Endothelial cell of umbilical vein (primary cell): ENCODE results near the gene NXF2. TPM values are rescaled to one million over a fixed set of nuclear protein-coding genes. Genes with fewer than 3 reads are reported as not detected.
"Not testable (repeated sequence)": the region's sequence is repeated elsewhere in the genome, so short reads cannot be mapped to it uniquely, and the experiment has no call there.

ENCODE experiments used
- BruUV-seq: library from RNA; stranded (reverse); fragments of 400-500 nt; replicated peaks from 2 replicates; lab custom pipeline; 2021; lab: Mats Ljungman, UMichigan
- CTCF ChIA-PET: fragments of 300-600, 350-600 bp; sonication (Branson Sonifier 250); formaldehyde crosslinking; loops from one replicate; lab custom pipeline; 2021; ENCODE audit warnings: antibody characterized with exemption, inconsistent platforms; lab: Charles Lee
- POLR2A ChIA-PET: fragments of 300-600, 350-600 bp; sonication (Branson Sonifier 250); formaldehyde crosslinking; loops from one replicate; lab custom pipeline; 2021; ENCODE audit warnings: antibody characterized with exemption, inconsistent platforms; lab: Charles Lee
- DNase-seq: peaks from one replicate; pipeline ENCODE4 v3.0.0-alpha.2; 2011; ENCODE audit warnings: low read depth, low spot score
- FAIRE-seq: peaks from 2 replicates; lab custom pipeline; 2011; peaks lifted over from hg19 to GRCh38; lab: Jason Lieb, UNC
- H2AFZ ChIP-seq: 2 replicates; pipeline ENCODE4 v1.6.0; 2012; ENCODE audit warnings: low read depth, low read length, control low read depth, inconsistent platforms
- H3K27ac ChIP-seq: 2 replicates; pipeline ENCODE4 v1.5.1; 2011; ENCODE audit warnings: low read depth, mild to moderate bottlenecking, control low read depth, low read length, moderate library complexity; ENCODE audit not compliant: insufficient read depth
- H3K27me3 ChIP-seq, 2 experiments: 2 replicates each; pipeline versions ENCODE4 v1.6.0 to v1.6.1; 2011; ENCODE audit warnings: low read length in 2 of 2, mixed read lengths in 1 of 2; ENCODE audit not compliant: control insufficient read depth in 2 of 2, insufficient read depth in 2 of 2
- H3K36me3 ChIP-seq, 2 experiments: 2 replicates in 1 of 2; 3 replicates in 1 of 2; pipeline ENCODE4 v1.5.1; 2011; ENCODE audit warnings: low read length in 2 of 2, mild to moderate bottlenecking in 1 of 2, moderate library complexity in 1 of 2; ENCODE audit not compliant: control insufficient read depth in 2 of 2, insufficient read depth in 2 of 2; ENCODE audit errors: extremely low read depth in 1 of 2
- H3K4me1 ChIP-seq: 3 replicates; pipeline ENCODE4 v1.5.1; 2011; ENCODE audit warnings: mild to moderate bottlenecking, low read length; ENCODE audit not compliant: control insufficient read depth, insufficient read depth; ENCODE audit errors: extremely low read depth
- H3K4me2 ChIP-seq: 2 replicates; pipeline ENCODE4 v1.6.1; 2011; ENCODE audit warnings: low read length, control low read depth, mixed read lengths; ENCODE audit not compliant: insufficient read depth
- H3K4me3 ChIP-seq, 3 experiments: fragments of 200-600 bp in 1 of 3; sonication (generic), shearing (Covaris generic) in 1 of 3; replicated peaks in 1 of 3; 2 replicates each; pipeline ENCODE4 v1.5.1; 2011 to 2016; ENCODE audit warnings: control low read depth in 3 of 3, low read length in 3 of 3, mild to moderate bottlenecking in 2 of 3, inconsistent platforms in 1 of 3, low read depth in 1 of 3, moderate library complexity in 1 of 3; ENCODE audit not compliant: insufficient read depth in 1 of 3
- H3K79me2 ChIP-seq: 2 replicates; pipeline ENCODE4 v1.6.0; 2012; ENCODE audit warnings: low read length, inconsistent platforms; ENCODE audit not compliant: control insufficient read depth, insufficient read depth
- H3K9ac ChIP-seq: replicated peaks from 2 replicates; pipeline ENCODE3; 2011; ENCODE audit warnings: low read length, control low read depth; ENCODE audit not compliant: insufficient read depth; ENCODE audit errors: extremely low read depth
- H3K9me1 ChIP-seq: replicated peaks from 3 replicates; pipeline ENCODE4 v1.6.0; 2011; ENCODE audit warnings: mild to moderate bottlenecking, low read length; ENCODE audit not compliant: control insufficient read depth, insufficient read depth; ENCODE audit errors: extremely low read depth
- H3K9me3 ChIP-seq: replicated peaks from 2 replicates; pipeline ENCODE4 v1.5.1; 2012; ENCODE audit warnings: low read length, inconsistent platforms; ENCODE audit not compliant: control insufficient read depth, insufficient read depth
- H4K20me1 ChIP-seq: replicated peaks from 2 replicates; pipeline ENCODE3; 2011; ENCODE audit warnings: mild to moderate bottlenecking, low read length; ENCODE audit not compliant: control insufficient read depth, insufficient read depth; ENCODE audit errors: extremely low read depth
- dilution Hi-C: fragments of 300-500 bp; cut with MboI; formaldehyde crosslinking; loops from one replicate; pipeline ENCODE4 v1.15.0; 2019; ENCODE audit warnings: low sequenced_read_pairs; ENCODE audit not compliant: extremely low pct_ligation_motif_present
- intact Hi-C: fragments of 100-400 bp; cut with micrococcal nuclease; formaldehyde crosslinking; loops from one replicate; pipeline ENCODE4 v1.10.0; 2022
- polyA plus RNA-seq, 4 experiments: library from polyadenylated mRNA; depleted of rRNA in 3 of 4; stranded (reverse) in 3 of 4; unstranded in 1 of 4; fragments of >200 nt; gene quantifications; 2 replicates each; pipeline versions ENCODE4 v1.2.1 to v1.2.3, GENCODE V29; 2011 to 2012; ENCODE audit warnings: missing spikeins in 1 of 4
- total RNA-seq: library from RNA; stranded (reverse); gene quantifications from 2 replicates; pipeline ENCODE4 v1.2.3, GENCODE V29; 2021

NXF2 gene
- total and polyA plus RNA-seq, 2 donors (not counting 3 experiments of a cell fraction or from before 2014, with no cell fraction given): not detected

GRCh38 chrX:102235678-102236077 is 11.3 kb upstream of the NXF2 start:
- FAIRE-seq, H3K4me1 ChIP-seq, H2AFZ ChIP-seq, intact Hi-C loops, H3K4me3 ChIP-seq, BruUV-seq, DNase-seq, H3K27me3 ChIP-seq, H3K4me2 ChIP-seq, H3K9ac ChIP-seq, H3K9me3 ChIP-seq, dilution Hi-C loops, CTCF ChIA-PET, H4K20me1 ChIP-seq, H3K9me1 ChIP-seq, H3K27ac ChIP-seq, H3K36me3 ChIP-seq, H3K79me2 ChIP-seq, POLR2A ChIA-PET: not testable (repeated sequence)

GRCh38 chrX:102240265-102240664 is 6.7 kb upstream of the NXF2 start:
- H3K27ac ChIP-seq, H3K9me1 ChIP-seq, intact Hi-C loops, FAIRE-seq, CTCF ChIA-PET, H4K20me1 ChIP-seq, H3K4me3 ChIP-seq, H3K36me3 ChIP-seq, H2AFZ ChIP-seq, H3K4me2 ChIP-seq, H3K4me1 ChIP-seq, dilution Hi-C loops, H3K79me2 ChIP-seq, BruUV-seq, H3K9ac ChIP-seq, H3K9me3 ChIP-seq, DNase-seq, POLR2A ChIA-PET, H3K27me3 ChIP-seq: not testable (repeated sequence)

GRCh38 chrX:102272231-102272630 is 25.3 kb downstream of the NXF2 start:
- H3K27ac ChIP-seq, H3K4me2 ChIP-seq, CTCF ChIA-PET, H2AFZ ChIP-seq, FAIRE-seq, DNase-seq, H3K4me3 ChIP-seq, H3K27me3 ChIP-seq, POLR2A ChIA-PET, H4K20me1 ChIP-seq, H3K79me2 ChIP-seq, H3K36me3 ChIP-seq, dilution Hi-C loops, H3K9ac ChIP-seq, H3K9me1 ChIP-seq, H3K9me3 ChIP-seq, BruUV-seq, intact Hi-C loops, H3K4me1 ChIP-seq: not testable (repeated sequence)
